ENCODE measurements around the gene ADO.
A peak's percentile ranks its signal among the peaks of the same experiment; 100 is the strongest.

Gene ADO

GRCh38 chr10:62814756-62815380, 10.3 kb downstream of the ADO start:
- H3K4me3 ChIP-seq (ENCODE audit: low read depth, low read length) = peak overlapping the region; percentile 64
- TF ChIP-seq CTCF (IDR thresholded peaks at IDR 0.05; ENCODE audit: low read depth, low read length) = no peak
- H3K9me3 ChIP-seq (ENCODE audit: severe bottlenecking) = peaks cover 2% of the 10 kb centered on the region
- no peaks in the 10 kb centered on the region for H3K36me3 ChIP-seq
- DNase-seq = no peak
- no peak overlapping the region for H3K27ac ChIP-seq
- H3K27me3 ChIP-seq (ENCODE audit: insufficient read depth, low read depth, severe bottlenecking) = peaks cover 59% of the 10 kb centered on the region

- no peak for TF ChIP-seq CTCF (IDR thresholded peaks at IDR 0.05; ENCODE audit: low read depth, low read length)
- Histone ChIP-seq H3K36me3 (no peaks in the 10 kb centered on the region), H3K4me3 (ENCODE audit: low read depth, low read length) (peak overlapping the region; percentile 64), H3K27ac (no peak overlapping the region), H3K27me3 (ENCODE audit: insufficient read depth, low read depth, severe bottlenecking) (peaks cover 64% of the 10 kb centered on the region), H3K9me3 (ENCODE audit: severe bottlenecking) (peaks cover 2% of the 10 kb centered on the region)
- peak; percentile 14 for DNase-seq
Measured at GRCh38 chr10:62815381-62816075, 11.0 kb downstream of the ADO start.

- TF ChIP-seq CTCF (IDR thresholded peaks at IDR 0.05; ENCODE audit: low read depth, low read length) = no peak
- no peak for DNase-seq
- no peak overlapping the region for H3K27ac ChIP-seq
- no peaks in the 10 kb centered on the region for H3K36me3 ChIP-seq
- peaks cover 2% of the 10 kb centered on the region for H3K9me3 ChIP-seq (ENCODE audit: severe bottlenecking)
- peak overlapping the region; percentile 64 for H3K4me3 ChIP-seq (ENCODE audit: low read depth, low read length)
- H3K27me3 ChIP-seq (ENCODE audit: insufficient read depth, low read depth, severe bottlenecking) = peaks cover 69% of the 10 kb centered on the region
Measured at GRCh38 chr10:62816076-62816330, 11.5 kb downstream of the ADO start.

DNA sequence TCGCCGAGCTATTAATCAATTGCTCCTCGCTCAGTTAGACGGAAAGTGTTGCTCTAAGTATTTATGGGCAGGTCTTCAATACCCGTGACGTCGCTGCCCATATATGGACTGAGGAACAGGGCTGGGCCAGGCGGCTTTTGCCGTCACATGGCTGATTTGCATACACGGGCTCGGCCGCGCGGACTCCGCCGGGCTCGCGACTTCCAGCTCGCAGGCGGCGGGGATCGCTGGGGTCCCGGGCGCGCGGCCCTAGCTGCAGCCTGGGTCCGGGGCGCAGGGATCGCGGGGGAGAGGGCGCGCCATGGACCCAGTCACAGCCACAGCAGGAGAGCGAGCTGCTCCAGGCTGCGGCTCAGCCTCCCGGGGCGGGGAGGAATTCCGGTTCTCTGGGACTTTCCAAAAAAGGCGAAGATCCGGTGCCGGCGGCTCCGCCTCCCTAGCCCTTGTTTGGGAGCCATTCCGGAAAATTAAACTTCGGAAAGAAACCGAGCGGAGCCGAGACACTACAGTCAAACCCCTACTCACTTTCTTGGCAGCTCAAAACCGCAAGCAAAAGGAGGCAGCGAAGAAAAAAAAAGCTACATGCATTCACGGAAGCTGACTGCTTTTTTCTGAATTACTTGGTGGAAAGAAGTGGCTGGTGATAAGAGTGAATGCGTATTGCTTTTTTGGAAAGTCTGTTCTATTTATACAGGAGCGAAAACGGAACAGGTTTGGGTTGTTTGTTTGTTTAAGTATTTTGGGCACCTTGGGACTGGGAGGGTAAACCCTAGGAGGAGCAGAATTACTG, 12.0 kb downstream of the ADO start, which contains the start of gene EGR2:
EGR2 (minus strand) TSS at position 36 of the 790 bp plus-strand sequence. CDS start 337 bp downstream, outside the sequence.
- H3K36me3 ChIP-seq = no peaks in the 10 kb centered on the region
- peaks cover 2% of the 10 kb centered on the region for H3K9me3 ChIP-seq (ENCODE audit: severe bottlenecking)
- H3K27ac ChIP-seq = peak within 1 kb of the TSS; percentile 67
- peak within 1 kb of the TSS; percentile 64 for H3K4me3 ChIP-seq (ENCODE audit: low read depth, low read length)
- H3K27me3 ChIP-seq (ENCODE audit: insufficient read depth, low read depth, severe bottlenecking) = peaks cover 74% of the 10 kb centered on the region
- peak; percentile 89 for DNase-seq
- TF ChIP-seq CTCF (IDR thresholded peaks at IDR 0.05; ENCODE audit: low read depth, low read length) = no peak

GRCh38 chr10:62817121-62817765, 12.7 kb downstream of the ADO start:
- Histone ChIP-seq H3K4me3 (ENCODE audit: low read depth, low read length) (peak overlapping the region; percentile 64), H3K27ac (no peak overlapping the region), H3K36me3 (no peaks in the 10 kb centered on the region), H3K27me3 (ENCODE audit: insufficient read depth, low read depth, severe bottlenecking) (peaks cover 81% of the 10 kb centered on the region), H3K9me3 (ENCODE audit: severe bottlenecking) (peaks cover 2% of the 10 kb centered on the region)
- no peak for TF ChIP-seq CTCF (IDR thresholded peaks at IDR 0.05; ENCODE audit: low read depth, low read length)
- DNase-seq = peak; percentile 35

All from WERI-Rb-1 (cell line).